T-helper 1 cell treated with Interleukin-12 subunit alpha and Interleukin-12 subunit beta and Interleukin-4 antibody, amounts not matched to agents 30 ng/mL and 1 ng/mL, for 36 hours (primary cell): ENCODE measurements around the gene FAM13C. TPM values are rescaled to one million over a fixed set of nuclear protein-coding genes. Genes with fewer than 3 reads are reported as not detected.

ENCODE experiments used
- intact Hi-C: fragments of 100-400 bp; cut with micrococcal nuclease; formaldehyde crosslinking; loops from one replicate; pipeline ENCODE4 v1.15.1; 2024
- total RNA-seq: library from RNA; stranded (reverse); gene quantifications from 2 replicates; pipeline ENCODE4 v1.2.3, GENCODE V29; 2022

FAM13C gene
- total RNA-seq, 1 donor from 2014 or later: not detected

DNA sequence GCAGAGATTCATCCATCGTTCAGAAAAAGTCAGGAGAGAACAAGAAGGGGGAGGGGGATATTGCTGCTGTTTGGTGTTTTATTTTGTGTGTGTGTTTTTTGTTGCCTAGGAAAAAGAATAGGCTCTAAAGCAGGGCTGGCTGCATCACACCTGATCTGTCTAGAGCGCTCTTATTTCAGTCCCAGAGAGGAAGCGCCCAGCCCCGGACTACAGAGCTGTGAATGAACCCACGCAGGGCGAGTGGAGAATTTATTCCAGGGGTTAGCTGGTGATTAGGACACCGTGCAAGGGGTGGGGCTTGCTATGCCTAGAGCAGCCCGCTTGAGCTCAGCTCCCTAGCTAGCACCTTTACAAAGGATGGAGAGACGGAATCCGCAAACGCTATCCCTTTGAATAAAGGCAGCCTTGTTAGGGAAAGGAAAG lies 621 bp upstream of the FAM13C start:
- intact Hi-C loops: no loop called here

DNA sequence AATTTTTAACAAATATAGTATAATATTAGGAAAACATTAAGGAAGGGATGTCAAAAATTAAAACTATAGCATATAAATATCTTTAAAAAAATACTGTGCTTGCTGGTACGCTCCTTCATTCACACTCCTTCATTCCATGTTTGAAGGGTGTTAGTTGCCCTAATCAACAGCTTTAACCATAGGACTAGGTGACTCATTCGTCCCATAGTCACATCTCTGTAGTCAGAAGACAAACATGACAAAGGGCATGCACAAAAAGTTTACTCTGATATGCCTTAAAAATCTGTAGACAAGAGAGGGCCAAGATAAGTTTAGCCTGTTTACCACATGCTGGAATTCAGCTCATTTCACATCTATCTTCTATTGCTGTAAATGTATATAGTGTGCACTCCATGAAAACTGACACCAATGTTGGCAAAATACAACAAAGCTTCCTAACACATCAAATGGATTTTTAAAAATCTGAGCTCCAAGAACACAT lies 646 bp downstream of the FAM13C start:
- intact Hi-C loops: no loop called here

DNA sequence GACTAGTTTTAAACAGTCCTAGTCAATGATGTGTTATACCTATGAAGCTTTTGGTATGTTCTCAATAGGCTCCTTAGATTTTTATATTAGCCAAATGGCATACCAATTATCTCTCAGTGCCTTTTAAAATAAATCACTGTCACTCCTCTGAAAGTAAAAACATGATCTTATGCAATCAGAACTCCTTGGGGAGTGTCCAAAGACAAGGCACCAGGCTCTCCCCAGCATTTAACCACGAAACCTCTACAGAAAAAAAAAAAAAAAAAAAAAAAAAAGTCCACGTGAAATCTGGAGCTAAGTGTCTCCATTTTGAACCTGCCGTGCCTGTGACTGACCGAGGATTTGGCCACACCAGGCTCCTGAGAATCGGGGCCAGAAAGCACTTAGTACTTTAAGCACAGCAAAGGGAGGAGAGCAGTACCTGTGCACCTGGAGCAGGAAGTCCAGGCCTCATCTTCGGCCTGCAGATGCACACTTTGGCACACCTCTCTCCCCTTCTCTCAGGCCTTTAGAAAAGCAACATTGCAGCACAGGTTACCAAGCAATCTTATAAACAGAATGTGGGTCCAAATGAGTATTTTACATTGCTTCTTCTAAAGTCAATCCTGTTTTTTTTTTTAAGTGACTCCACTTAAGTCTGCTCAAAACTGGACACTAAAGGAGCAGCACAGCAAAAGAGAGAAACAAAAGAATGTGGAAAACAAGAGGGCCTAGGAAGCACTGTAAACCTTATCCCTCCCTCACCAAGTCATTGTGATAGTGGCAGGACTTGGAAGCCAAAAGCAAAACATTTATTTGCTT lies 1.5 kb downstream of the FAM13C start:
- intact Hi-C loops: no loop called here

DNA sequence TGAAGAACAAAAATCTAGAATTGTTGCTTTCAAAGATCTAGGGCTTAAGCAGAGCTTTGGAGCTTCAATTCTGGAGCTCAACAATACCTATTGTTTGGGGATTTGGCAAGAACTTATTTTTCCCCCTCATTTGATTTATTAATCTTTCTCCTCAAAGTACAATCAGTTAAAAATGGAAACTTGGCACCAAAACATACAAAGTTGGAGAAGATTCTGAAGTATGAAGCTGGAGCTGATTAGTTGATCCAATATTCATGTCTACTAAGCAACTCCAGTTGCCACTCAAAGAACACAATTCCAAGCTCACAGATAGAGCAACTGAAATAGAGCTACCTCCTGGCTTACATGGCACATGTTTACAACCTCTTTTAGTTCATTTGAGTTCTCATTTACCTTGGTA lies 3.8 kb downstream of the FAM13C start:
- intact Hi-C loops: no loop called here

DNA sequence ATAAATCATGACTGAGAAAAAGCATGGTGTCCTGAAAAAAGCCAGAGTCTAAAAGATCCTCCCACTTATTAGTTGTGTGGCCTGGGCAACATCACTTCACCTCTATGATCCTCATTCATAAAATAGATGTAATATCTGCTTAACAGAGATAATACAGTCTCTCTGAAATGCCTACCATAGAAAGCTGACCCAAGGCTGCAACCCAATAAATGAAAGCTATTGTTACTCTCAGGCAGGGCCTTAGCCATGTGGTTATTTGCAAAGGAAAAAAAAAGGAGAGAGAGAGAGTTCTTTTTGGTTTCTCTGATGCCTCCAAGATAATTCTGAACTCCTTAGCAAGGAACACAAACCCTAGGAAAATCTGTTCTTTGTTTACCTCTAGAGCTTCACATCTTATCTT lies 7.9 kb downstream of the FAM13C start:
- intact Hi-C loops: no loop called here

DNA sequence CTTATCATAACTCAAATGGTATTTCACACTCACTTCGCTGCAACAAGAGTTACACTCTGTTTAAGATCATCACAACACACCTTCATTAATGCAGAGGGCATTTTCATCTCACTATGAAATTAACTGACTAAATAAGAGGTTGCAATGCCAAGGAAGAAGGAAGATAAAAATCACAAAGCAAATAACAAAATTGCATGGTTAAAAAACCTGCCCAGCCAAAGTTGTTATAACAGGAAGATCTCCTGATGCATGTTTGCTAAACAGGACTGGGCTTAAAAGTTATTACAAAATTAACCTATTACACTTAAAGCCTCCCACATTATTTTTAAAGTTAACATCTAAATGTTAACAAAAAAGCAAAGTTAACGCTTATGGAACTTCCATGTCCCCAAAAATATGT lies 11.8 kb downstream of the FAM13C start:
- intact Hi-C loops: no loop called here

DNA sequence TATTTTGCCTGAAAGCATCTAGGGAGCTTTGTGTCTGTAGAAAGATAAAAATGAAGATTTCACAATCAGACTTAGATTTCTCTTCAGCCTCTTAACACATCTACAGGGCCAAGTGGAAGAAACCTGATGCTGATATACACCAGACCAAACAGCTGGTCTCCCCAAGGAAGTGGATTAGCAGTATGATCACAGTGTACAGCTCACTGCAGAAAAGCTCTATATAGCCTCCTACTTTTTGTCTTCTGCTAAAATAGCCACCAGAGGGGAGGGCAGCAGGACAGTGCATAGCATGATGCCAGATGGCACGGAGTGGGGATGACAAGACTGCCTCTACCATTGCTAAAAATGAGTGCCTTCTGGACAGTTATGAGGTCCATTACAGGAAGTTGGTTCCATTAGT lies 16.0 kb downstream of the FAM13C start:
- intact Hi-C loops: no loop called here

DNA sequence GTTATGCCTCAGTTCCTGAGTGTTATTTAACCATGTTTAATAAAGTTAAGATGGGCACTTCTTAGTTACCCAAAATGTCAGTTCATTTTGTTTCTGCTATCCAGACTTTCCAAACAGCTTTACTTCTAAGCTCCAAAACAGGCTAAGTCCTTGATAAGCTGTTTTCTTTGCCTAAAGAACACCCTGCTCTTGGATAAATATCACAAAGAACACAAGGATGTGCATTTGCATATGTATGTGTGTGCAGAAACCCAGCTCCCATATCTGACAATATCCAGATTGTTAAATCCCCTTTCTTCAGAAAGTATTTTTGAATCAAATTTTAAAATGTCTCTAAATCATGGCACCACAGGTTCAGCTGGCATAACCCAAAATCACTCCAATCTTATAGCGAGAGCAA lies 19.6 kb downstream of the FAM13C start:
- intact Hi-C loops: no loop called here

DNA sequence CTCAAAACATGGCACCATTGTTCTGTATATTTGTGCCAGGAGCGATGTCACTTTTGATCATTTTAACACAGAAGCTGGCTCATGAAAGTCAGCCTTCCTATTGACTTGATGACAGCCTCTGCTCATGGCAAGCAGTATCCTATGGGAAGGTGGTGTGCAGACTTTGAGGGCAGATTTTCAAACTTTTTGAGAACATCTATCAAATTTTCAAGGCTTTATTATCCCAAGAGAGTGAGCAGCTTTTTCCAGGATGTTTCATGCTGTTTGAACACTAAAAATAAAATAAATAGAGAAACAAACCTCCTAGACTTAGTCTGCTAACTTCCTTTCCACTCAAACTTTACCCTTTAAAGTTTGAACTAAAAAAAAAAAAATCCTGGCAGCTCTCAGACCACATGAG lies 20.3 kb downstream of the FAM13C start:
- intact Hi-C loops: no loop called here

DNA sequence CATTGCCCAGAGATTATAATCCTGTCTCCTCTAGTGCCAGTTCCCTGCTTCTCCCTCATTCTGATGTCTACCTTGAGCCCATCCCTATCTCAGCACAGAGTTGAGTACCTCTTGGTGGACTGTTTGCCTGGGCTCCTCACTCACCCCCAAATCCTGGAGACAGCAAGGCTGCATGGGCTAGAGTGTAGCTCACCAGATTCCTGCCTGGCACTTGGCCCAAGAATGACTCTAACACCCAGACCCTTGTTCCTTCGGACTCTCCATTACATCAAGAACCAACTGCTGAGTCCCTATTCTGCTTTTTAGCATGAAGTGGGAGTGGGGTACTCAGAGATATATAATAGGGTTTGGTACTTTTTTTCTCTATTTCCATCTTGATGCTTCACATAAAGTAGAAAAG lies 22.1 kb downstream of the FAM13C start:
- intact Hi-C loops: no loop called here

DNA sequence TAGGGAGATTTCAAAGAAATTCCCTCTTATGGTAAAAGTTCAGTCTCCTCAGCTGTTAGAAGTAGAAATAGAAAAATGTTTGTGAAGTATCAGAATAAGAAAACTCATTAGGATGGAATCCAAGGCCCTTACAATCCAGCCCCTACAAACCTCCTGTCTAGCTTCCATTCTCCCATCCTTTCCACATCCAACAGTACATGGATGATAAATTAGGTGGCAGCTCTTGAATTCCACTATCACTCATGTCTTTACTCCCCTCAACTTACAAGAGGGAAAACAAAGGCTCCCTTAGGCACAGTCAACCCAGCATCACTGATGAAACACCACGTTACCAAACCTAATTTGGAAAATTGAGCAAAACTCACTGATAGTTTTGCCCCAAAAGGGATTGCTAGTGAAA lies 23.0 kb downstream of the FAM13C start:
- intact Hi-C loops: no loop called here

DNA sequence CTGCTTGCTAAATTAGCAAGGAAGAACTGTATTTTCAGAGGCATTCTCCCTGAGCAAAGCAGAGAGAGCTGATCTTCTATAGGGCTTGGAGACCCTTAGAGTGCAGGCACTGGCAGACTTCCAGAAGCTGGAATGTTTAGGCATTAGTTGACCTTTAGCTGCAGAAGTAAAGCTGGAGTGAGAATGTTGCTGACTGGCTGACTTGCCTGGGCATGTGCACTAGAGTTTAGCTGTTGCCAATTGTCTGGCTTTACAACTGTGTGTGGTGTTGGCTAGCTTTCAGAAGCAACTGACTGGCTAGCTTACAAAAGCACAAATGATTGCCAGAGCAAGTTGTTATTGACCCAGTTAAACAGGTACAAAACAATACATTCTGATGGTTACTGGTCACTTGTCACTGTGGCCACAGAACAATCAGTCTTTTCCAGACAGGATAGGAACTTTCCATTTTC lies 25.1 kb downstream of the FAM13C start:
- intact Hi-C loops: no loop called here

DNA sequence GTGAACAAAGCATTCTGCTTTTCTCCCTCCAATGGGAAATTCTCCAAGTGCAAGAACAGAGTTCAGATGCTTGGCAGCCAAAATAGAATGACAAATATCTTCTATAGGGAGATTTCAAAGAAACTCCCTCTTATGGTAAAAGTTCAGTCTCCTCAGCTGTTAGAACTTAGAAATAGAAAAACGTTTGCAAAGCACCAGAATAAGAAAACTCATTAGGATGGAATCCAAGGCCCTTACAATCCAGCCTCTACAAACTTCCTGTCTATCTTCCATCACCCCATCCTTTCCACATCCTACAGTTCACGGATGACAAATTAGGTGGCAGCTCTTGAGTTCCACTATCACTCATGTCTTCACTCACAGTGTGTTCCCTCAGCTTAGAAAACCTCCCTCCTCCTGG lies 25.7 kb downstream of the FAM13C start:
- intact Hi-C loops: no loop called here

DNA sequence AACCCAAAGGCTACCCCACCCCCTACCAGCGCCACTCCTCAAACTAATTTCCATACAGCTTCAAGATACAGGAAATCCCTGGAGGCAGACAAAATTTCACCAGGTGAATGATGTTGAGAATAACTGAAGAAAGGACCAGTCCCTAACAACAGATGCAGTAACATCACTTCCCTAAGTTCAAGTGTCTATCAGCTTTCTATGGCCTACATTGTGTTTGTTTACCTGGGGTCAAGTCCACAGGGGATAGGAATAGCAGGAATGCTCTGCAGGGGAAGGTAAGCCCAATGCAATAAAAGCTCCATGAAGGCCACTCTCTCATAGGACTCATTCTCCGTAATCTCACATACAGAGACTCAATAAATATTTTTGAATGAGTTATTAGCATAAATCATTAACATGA lies 26.9 kb downstream of the FAM13C start:
- intact Hi-C loops: no loop called here

DNA sequence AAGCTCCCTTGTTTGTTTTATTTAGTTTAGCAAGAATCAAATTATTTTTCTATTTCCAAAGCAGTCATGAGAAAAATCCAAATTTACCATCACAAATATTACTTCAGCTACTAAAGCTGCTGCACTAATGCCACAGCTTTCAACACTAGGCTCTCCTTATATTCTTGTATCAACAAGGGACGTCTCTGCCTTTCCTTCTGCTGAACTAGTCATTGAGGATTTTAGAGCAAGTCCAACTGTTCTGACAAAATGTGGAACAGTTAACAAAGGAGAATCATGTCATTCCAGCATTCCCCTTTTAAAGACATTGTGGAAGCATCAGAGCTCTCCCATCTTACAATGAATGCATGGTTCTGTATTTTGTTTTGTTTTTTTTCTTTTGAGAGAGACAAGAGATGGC lies 28.6 kb downstream of the FAM13C start:
- intact Hi-C loops: no loop called here

DNA sequence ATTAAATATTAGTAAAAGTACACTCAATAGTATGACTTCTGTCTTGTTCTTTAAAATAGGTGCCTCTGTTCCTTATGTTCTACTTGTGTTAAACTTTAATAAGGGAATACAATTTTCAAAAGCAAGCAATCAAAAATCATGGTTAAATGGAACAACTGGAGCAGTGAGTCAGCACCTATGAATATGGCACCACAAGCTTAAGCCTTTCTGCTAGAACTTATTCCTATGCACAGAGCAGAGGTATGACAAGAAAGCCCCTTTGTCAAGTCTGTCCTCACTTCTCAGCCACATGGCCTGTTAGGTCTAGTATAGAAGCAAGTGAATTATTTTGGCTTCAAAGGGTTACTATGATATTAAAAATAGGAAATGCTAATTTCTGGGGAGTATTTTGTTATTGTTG lies 29.8 kb downstream of the FAM13C start:
- intact Hi-C loops: no loop called here

DNA sequence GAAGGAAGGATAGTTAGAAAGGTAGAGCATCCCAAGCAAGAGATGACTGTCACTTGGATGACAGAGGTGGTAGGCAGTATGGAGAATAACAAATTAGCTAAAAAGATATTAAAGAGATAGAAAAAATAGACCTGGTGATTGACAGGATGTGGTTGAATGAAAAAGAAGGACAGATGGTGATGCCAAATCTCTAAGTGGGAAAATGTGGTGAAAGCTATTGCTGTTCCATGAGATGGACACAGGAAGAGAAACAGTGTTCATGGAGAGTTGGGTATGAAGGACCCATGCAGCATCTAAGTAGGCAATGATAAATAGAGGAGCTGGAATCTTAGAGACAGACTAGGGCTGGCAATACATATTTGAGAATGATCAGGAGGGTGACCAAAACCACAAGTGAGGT lies 30.7 kb downstream of the FAM13C start:
- intact Hi-C loops: no loop called here

DNA sequence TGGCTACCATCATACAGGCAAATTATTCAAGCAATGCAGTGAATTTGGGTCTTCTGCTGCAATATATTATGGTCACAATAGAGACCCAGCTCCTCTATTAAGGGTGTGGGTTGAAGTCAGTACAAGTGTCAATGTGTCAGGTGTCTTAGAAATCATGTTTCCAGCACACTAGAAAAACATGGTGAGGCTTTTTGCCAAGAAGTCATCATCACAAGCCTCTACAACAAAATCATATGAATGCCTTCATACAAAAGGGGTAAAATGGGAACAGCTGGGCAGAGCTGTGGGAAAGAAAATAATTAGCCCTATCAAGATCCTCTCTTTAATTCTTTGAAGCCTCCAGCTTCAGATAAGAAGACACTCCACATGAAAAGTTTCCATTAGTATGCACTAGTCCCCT lies 37.2 kb downstream of the FAM13C start:
- intact Hi-C loops: no loop called here

DNA sequence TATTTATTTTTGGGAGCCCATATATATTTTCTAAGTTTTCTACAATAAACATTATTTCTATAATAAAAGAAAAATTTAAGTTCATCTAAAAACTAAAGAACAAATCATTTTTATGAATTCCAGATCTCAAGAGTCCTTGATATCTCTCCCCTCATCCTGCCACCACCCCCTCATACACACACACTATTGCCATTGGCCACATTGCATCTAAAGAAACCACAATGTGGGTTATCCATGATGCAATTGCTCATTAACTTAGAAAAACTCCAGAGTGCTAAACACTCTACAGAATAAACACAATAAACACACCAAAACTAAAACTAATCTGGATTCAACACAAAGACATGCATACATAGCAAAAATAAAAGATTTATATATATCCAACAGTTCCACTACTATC lies 37.8 kb downstream of the FAM13C start:
- intact Hi-C loops: no loop called here

DNA sequence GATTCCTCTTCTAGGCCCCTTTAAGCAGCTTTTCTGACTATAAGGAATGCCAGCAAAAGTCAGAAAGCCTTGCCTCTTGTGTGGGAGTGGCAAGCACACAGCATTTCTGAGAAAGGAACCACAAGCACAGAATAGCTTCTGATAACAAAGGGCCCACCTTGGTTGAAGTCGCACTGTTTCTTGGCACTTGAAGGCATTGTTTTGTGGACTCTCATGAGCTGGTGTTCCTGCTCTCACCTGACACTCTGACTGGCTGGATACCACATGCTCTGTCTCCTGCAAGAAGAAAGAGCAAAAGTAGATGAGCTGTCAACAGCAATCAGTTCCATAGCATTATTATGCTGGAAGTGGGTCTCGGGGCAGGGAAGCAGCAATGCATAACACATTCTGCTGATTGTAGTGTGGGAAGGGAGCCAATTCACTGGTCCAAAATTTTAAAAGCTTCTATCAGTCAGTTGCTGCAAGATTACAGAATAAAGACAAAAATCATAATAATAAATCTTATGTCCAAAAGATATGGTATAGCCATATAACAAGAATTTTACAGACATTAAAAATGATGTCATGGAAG lies 38.4 kb downstream of the FAM13C start:
- intact Hi-C loops: no loop called here

DNA sequence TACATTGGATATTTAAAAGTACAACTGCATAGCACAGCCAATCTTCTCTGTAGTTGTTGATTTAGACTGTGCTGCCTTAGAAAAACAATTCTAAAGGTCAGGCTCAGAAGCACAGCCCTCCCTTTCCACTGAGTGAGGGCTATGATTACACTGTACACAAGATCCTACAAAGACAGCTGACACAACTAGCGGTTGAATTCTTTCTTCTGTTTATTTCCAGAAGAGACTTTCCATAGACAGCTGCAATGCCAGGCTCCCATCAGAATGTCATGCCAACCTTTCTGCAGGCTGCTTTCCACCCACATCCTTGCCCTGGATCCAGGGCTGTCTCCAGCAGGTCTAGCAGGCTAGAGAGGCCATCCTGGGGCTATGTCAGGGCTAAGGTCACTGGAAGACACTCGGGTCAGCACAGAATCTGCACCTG lies 39.3 kb downstream of the FAM13C start:
- intact Hi-C loops: no loop called here

DNA sequence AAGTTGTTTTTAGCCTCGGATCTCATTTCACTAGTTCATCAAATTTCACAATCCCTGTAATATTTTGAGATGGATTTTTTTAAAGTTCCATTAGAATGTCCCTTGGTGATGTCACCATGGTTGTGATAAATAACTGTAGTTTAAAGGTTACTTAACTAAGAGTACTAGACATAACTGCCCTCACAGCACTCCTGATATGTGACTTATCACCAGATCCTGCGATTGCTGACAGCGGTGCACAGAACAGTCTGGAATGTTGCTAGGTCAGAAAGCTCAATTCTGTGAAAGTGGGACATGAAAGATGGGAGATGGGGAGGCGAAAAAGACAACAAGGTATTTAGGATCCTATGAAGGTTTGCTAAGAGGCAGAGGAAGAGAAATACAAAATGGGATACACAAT lies 40.2 kb downstream of the FAM13C start:
- intact Hi-C loops: no loop called here

DNA sequence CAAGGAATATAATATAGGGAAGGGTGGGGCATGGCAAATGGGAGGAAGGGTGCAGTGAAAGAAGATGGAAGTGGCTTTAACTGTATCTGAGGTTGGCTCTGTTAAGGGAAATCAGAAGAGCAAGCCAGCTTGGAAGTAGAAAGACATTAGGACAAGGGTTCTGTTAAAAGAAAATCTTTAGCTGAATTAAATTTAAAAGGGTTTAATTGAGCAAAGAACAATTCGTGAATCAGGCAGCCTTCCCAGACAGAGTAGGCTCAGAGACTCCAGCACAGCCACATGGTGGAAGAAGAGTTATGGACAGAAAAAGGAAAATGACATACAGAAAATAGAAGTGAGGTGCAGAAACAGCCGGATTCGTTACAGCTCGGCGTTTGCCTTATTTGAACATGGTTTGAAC lies 42.0 kb downstream of the FAM13C start:
- intact Hi-C loops: no loop called here
